ENCODE measurements around the gene CSNK1G2.

Gene CSNK1G2

GRCh38 chr19:1992759-1993260, 51.8 kb downstream of the CSNK1G2 start:
- Histone ChIP-seq H3K79me1 (replicated peaks; ENCODE audit: low read length, poor library complexity, severe bottlenecking) (peaks cover 12% of the 10 kb centered on the region), H3K27ac (ENCODE audit: low read length, poor library complexity, severe bottlenecking) (no peak overlapping the region), H2AK5ac (ENCODE audit: low read length, severe bottlenecking) (no peak overlapping the region), H3K4me2 (ENCODE audit: low read length, poor library complexity, severe bottlenecking) (no peak overlapping the region), H3K36me3 (ENCODE audit: control insufficient read depth in 1 of 2, insufficient read depth in 2 of 2, low read depth in 1 of 2, low read length in 2 of 2) (peaks cover 58 to 62% of the 10 kb centered on the region in 2 experiments), H2BK12ac (ENCODE audit: low read length in 2 of 2) (no peak overlapping the region), H3K9me3 (ENCODE audit: control insufficient read depth, low read length) (peaks cover 4% of the 10 kb centered on the region), H4K8ac (ENCODE audit: low read length) (no peak overlapping the region), H3K23ac (ENCODE audit: low read length in 2 of 2) (no peak overlapping the region), H3K18ac (ENCODE audit: low read depth in 1 of 2, low read length in 2 of 2) (no peak overlapping the region), H3K4ac (ENCODE audit: low read depth in 1 of 2, low read length in 2 of 2) (no peak overlapping the region), H2BK5ac (ENCODE audit: low read depth, low read length, poor library complexity, severe bottlenecking) (no peak overlapping the region), H3K4me1 (ENCODE audit: control insufficient read depth, insufficient read depth, low read depth, low read length) (no peaks in the 10 kb centered on the region), H2BK15ac (ENCODE audit: low read depth, poor library complexity, severe bottlenecking) (no peak overlapping the region), H3K14ac (ENCODE audit: low read length in 2 of 2) (no peak overlapping the region), H3K9ac (ENCODE audit: low read length) (no peak overlapping the region), H3K4me3 (ENCODE audit: insufficient read depth in 1 of 2, low read depth in 1 of 2, low read length in 2 of 2) (no peak overlapping the region), H4K91ac (ENCODE audit: low read length) (no peak overlapping the region), H2BK120ac (ENCODE audit: low read depth, low read length) (no peak overlapping the region), H3K27me3 (ENCODE audit: control insufficient read depth in 1 of 2, insufficient read depth in 1 of 2, low read length in 2 of 2) (no peaks in the 10 kb centered on the region), H2AFZ (ENCODE audit: low read depth, low read length) (no peak overlapping the region)
- DNase-seq: no peak
- 86% methylated on average over 36 of the region's 44 CpGs for WGBS

GRCh38 chr19:1997353-1998233, 56.6 kb downstream of the CSNK1G2 start:
- H3K9ac ChIP-seq (ENCODE audit: low read length): no peak overlapping the region
- H2BK12ac ChIP-seq (ENCODE audit: low read length in 2 of 2): no peak overlapping the region
- H3K4ac ChIP-seq (ENCODE audit: low read depth in 1 of 2, low read length in 2 of 2): no peak overlapping the region
- H2BK15ac ChIP-seq (ENCODE audit: low read depth, poor library complexity, severe bottlenecking): no peak overlapping the region
- H3K18ac ChIP-seq (ENCODE audit: low read depth in 1 of 2, low read length in 2 of 2): no peak overlapping the region
- H4K91ac ChIP-seq (ENCODE audit: low read length): no peak overlapping the region
- peaks cover 4% of the 10 kb centered on the region for H3K9me3 ChIP-seq (ENCODE audit: control insufficient read depth, low read length)
- no peak overlapping the region for H2AK5ac ChIP-seq (ENCODE audit: low read length, severe bottlenecking)
- no peak overlapping the region for H3K4me2 ChIP-seq (ENCODE audit: low read length, poor library complexity, severe bottlenecking)
- H3K4me1 ChIP-seq (ENCODE audit: control insufficient read depth, insufficient read depth, low read depth, low read length): peaks cover 1% of the 10 kb centered on the region
- no peak overlapping the region for H3K27ac ChIP-seq (ENCODE audit: low read length, poor library complexity, severe bottlenecking)
- DNase-seq: no peak
- no peak overlapping the region for H4K8ac ChIP-seq (ENCODE audit: low read length)
- H3K4me3 ChIP-seq (ENCODE audit: insufficient read depth in 1 of 2, low read depth in 1 of 2, low read length in 2 of 2): no peak overlapping the region
- H3K14ac ChIP-seq (ENCODE audit: low read length in 2 of 2): no peak overlapping the region
- no peak overlapping the region for H2BK120ac ChIP-seq (ENCODE audit: low read depth, low read length)
- 97% methylated on average over 31 of the region's 31 CpGs for WGBS
- no peaks in the 10 kb centered on the region for H3K27me3 ChIP-seq (ENCODE audit: control insufficient read depth in 1 of 2, insufficient read depth in 1 of 2, low read length in 2 of 2)
- peaks cover 45 to 63% of the 10 kb centered on the region in 2 experiments for H3K36me3 ChIP-seq (ENCODE audit: control insufficient read depth in 1 of 2, insufficient read depth in 2 of 2, low read depth in 1 of 2, low read length in 2 of 2)
- H3K23ac ChIP-seq (ENCODE audit: low read length in 2 of 2): no peak overlapping the region
- no peak overlapping the region for H2AFZ ChIP-seq (ENCODE audit: low read depth, low read length)
- H3K79me1 ChIP-seq (replicated peaks; ENCODE audit: low read length, poor library complexity, severe bottlenecking): peaks cover 28% of the 10 kb centered on the region
- no peak overlapping the region for H2BK5ac ChIP-seq (ENCODE audit: low read depth, low read length, poor library complexity, severe bottlenecking)

- Histone ChIP-seq H3K4me2 (ENCODE audit: low read length, poor library complexity, severe bottlenecking) (no peak overlapping the region), H3K79me1 (replicated peaks; ENCODE audit: low read length, poor library complexity, severe bottlenecking) (peaks cover 26% of the 10 kb centered on the region), H3K18ac (ENCODE audit: low read depth in 1 of 2, low read length in 2 of 2) (no peak overlapping the region), H4K91ac (ENCODE audit: low read length) (no peak overlapping the region), H3K27ac (ENCODE audit: low read length, poor library complexity, severe bottlenecking) (no peak overlapping the region), H3K4me3 (ENCODE audit: insufficient read depth in 1 of 2, low read depth in 1 of 2, low read length in 2 of 2) (no peak overlapping the region), H2AFZ (ENCODE audit: low read depth, low read length) (no peak overlapping the region), H3K36me3 (ENCODE audit: control insufficient read depth in 1 of 2, insufficient read depth in 2 of 2, low read depth in 1 of 2, low read length in 2 of 2) (peaks cover 37 to 57% of the 10 kb centered on the region in 2 experiments), H2BK12ac (ENCODE audit: low read length in 2 of 2) (no peak overlapping the region), H3K4me1 (ENCODE audit: control insufficient read depth, insufficient read depth, low read depth, low read length) (peaks cover 2% of the 10 kb centered on the region), H3K9ac (ENCODE audit: low read length) (no peak overlapping the region), H2BK120ac (ENCODE audit: low read depth, low read length) (no peak overlapping the region), H4K8ac (ENCODE audit: low read length) (no peak overlapping the region), H2BK5ac (ENCODE audit: low read depth, low read length, poor library complexity, severe bottlenecking) (no peak overlapping the region), H3K4ac (ENCODE audit: low read depth in 1 of 2, low read length in 2 of 2) (no peak overlapping the region), H3K14ac (ENCODE audit: low read length in 2 of 2) (no peak overlapping the region), H2AK5ac (ENCODE audit: low read length, severe bottlenecking) (no peak overlapping the region), H3K23ac (ENCODE audit: low read length in 2 of 2) (no peak overlapping the region), H3K27me3 (ENCODE audit: control insufficient read depth in 1 of 2, insufficient read depth in 1 of 2, low read length in 2 of 2) (no peaks in the 10 kb centered on the region), H2BK15ac (ENCODE audit: low read depth, poor library complexity, severe bottlenecking) (no peak overlapping the region), H3K9me3 (ENCODE audit: control insufficient read depth, low read length) (peaks cover 4% of the 10 kb centered on the region)
- 95% methylated on average over 45 of the region's 52 CpGs for WGBS
- no peak for DNase-seq
Observed at GRCh38 chr19:1998712-1999708, 58.0 kb downstream of the CSNK1G2 start.

Measured in mesenchymal stem cell (in vitro differentiated cells and primary cell).